Mesenchymal stem cell (in vitro differentiated cells and primary cell): ENCODE data around the gene RPRD2.

Experiments
- DNase-seq: peaks from one replicate; pipeline ENCODE4 v3.0.0-alpha.2; 2013
- H2AFZ ChIP-seq: one replicate; pipeline ENCODE4 v1.6.1; 2013; ENCODE audit warnings: low read depth, mild to moderate bottlenecking, control low read depth, inconsistent platforms, low read length, moderate library complexity
- H2AK5ac ChIP-seq: 2 replicates; pipeline ENCODE4 v1.6.1; 2013; ENCODE audit warnings: low read length, moderate library complexity, mild to moderate bottlenecking, inconsistent platforms; ENCODE audit not compliant: severe bottlenecking
- H2BK120ac ChIP-seq: one replicate; pipeline ENCODE4 v1.6.1; 2013; ENCODE audit warnings: low read depth, mild to moderate bottlenecking, inconsistent platforms, low read length, moderate library complexity
- H2BK12ac ChIP-seq, 2 experiments: one replicate each; pipeline ENCODE4 v1.6.1; 2013; ENCODE audit warnings: inconsistent platforms in 2 of 2, low read length in 2 of 2, mild to moderate bottlenecking in 2 of 2, moderate library complexity in 2 of 2, control low read depth in 1 of 2
- H2BK15ac ChIP-seq: one replicate; pipeline ENCODE4 v1.6.1; 2013; ENCODE audit warnings: mild to moderate bottlenecking, low read depth, inconsistent platforms; ENCODE audit not compliant: poor library complexity, severe bottlenecking
- H2BK5ac ChIP-seq: 2 replicates; pipeline ENCODE4 v1.6.1; 2013; ENCODE audit warnings: low read depth, mild to moderate bottlenecking, low read length, control low read depth, inconsistent platforms; ENCODE audit not compliant: poor library complexity, severe bottlenecking
- H3K14ac ChIP-seq, 2 experiments: one replicate each; pipeline ENCODE4 v1.6.1; 2013; ENCODE audit warnings: inconsistent platforms in 2 of 2, low read length in 2 of 2, control low read depth in 1 of 2, mild to moderate bottlenecking in 1 of 2, moderate library complexity in 1 of 2
- H3K18ac ChIP-seq, 2 experiments: one replicate each; pipeline ENCODE4 v1.6.1; 2013; ENCODE audit warnings: inconsistent platforms in 2 of 2, low read length in 2 of 2, control low read depth in 1 of 2, low read depth in 1 of 2, mild to moderate bottlenecking in 1 of 2
- H3K23ac ChIP-seq, 2 experiments: one replicate each; pipeline ENCODE4 v1.6.1; 2013; ENCODE audit warnings: inconsistent platforms in 2 of 2, low read length in 2 of 2, mild to moderate bottlenecking in 2 of 2, moderate library complexity in 2 of 2, control low read depth in 1 of 2
- H3K27ac ChIP-seq: 2 replicates; pipeline ENCODE4 v1.5.1; 2013; ENCODE audit warnings: mild to moderate bottlenecking, moderate library complexity, low read length, control low read depth, inconsistent platforms; ENCODE audit not compliant: poor library complexity, severe bottlenecking
- H3K27me3 ChIP-seq, 2 experiments: 2 replicates each; pipeline versions ENCODE4 v1.6.1 to v1.7.0; 2013; ENCODE audit warnings: low read length in 2 of 2, mild to moderate bottlenecking in 2 of 2, moderate library complexity in 2 of 2, control low read depth in 1 of 2, inconsistent platforms in 1 of 2; ENCODE audit not compliant: control insufficient read depth in 1 of 2, insufficient read depth in 1 of 2
- H3K36me3 ChIP-seq, 2 experiments: 2 replicates each; pipeline versions ENCODE4 v1.6.1 to v1.7.0; 2013; ENCODE audit warnings: low read length in 2 of 2, control low read depth in 1 of 2, inconsistent platforms in 1 of 2, low read depth in 1 of 2, mild to moderate bottlenecking in 1 of 2; ENCODE audit not compliant: insufficient read depth in 2 of 2, control insufficient read depth in 1 of 2
- H3K4ac ChIP-seq, 2 experiments: one replicate each; pipeline ENCODE4 v1.6.1; 2013; ENCODE audit warnings: inconsistent platforms in 2 of 2, low read length in 2 of 2, mild to moderate bottlenecking in 2 of 2, moderate library complexity in 2 of 2, control low read depth in 1 of 2, low read depth in 1 of 2
- H3K4me1 ChIP-seq: 2 replicates; pipeline ENCODE4 v1.6.1; 2013; ENCODE audit warnings: low read depth, low read length, control low read depth; ENCODE audit not compliant: control insufficient read depth, insufficient read depth
- H3K4me2 ChIP-seq: 2 replicates; pipeline ENCODE4 v1.6.1; 2013; ENCODE audit warnings: low read length, mild to moderate bottlenecking, inconsistent platforms; ENCODE audit not compliant: poor library complexity, severe bottlenecking
- H3K4me3 ChIP-seq, 2 experiments: 2 replicates each; pipeline versions ENCODE4 v1.5.1 to v1.7.0; 2013; ENCODE audit warnings: low read length in 2 of 2, mild to moderate bottlenecking in 2 of 2, control low read depth in 1 of 2, low read depth in 1 of 2; ENCODE audit not compliant: insufficient read depth in 1 of 2
- H3K79me1 ChIP-seq: replicated peaks from 2 replicates; pipeline ENCODE4 v1.6.1; 2013; ENCODE audit warnings: mild to moderate bottlenecking, control low read depth, low read length, inconsistent platforms; ENCODE audit not compliant: poor library complexity, severe bottlenecking
- H3K9ac ChIP-seq: 2 replicates; pipeline ENCODE4 v1.7.0; 2013; ENCODE audit warnings: mild to moderate bottlenecking, low read length, moderate library complexity
- H3K9me3 ChIP-seq: 2 replicates; pipeline ENCODE4 v1.7.0; 2013; ENCODE audit warnings: mild to moderate bottlenecking, low read length; ENCODE audit not compliant: control insufficient read depth
- H4K8ac ChIP-seq: one replicate; pipeline ENCODE4 v1.6.1; 2013; ENCODE audit warnings: inconsistent platforms, mild to moderate bottlenecking, low read length, moderate library complexity
- H4K91ac ChIP-seq: one replicate; pipeline ENCODE4 v1.6.1; 2013; ENCODE audit warnings: mild to moderate bottlenecking, low read length, inconsistent platforms
- WGBS: methylation state at CpG from one replicate; pipeline ENCODE4 v1.1.7; 2013; ENCODE audit warnings: mixed read lengths; 5-methylcytosine and 5-hydroxymethylcytosine counted together

The RPRD2 gene

GRCh38 chr1:150464422-150464826 lies 100.5 kb downstream of the RPRD2 start:
- Histone ChIP-seq H2BK12ac (no peak overlapping the region), H3K9me3 (no peaks in the 10 kb centered on the region), H3K4me1 (no peaks in the 10 kb centered on the region), H2BK15ac (no peak overlapping the region), H3K4ac (no peak overlapping the region), H3K4me2 (no peak overlapping the region), H3K9ac (no peak overlapping the region), H3K27ac (no peak overlapping the region), H2AFZ (no peak overlapping the region), H2BK5ac (no peak overlapping the region), H2AK5ac (no peak overlapping the region), H3K14ac (no peak overlapping the region), H4K91ac (no peak overlapping the region), H3K36me3 (peaks cover 40 to 42% of the 10 kb centered on the region in 2 experiments), H2BK120ac (no peak overlapping the region), H4K8ac (no peak overlapping the region), H3K27me3 (no peaks in the 10 kb centered on the region), H3K4me3 (no peak overlapping the region), H3K79me1 (peaks cover 9% of the 10 kb centered on the region), H3K18ac (no peak overlapping the region), H3K23ac (no peak overlapping the region)
- DNase-seq = peak; percentile 66
- WGBS = 38% methylated on average over 3 of the region's 4 CpGs

- H2AK5ac ChIP-seq = no peak overlapping the region
Measured at GRCh38 chr1:150466964-150467363, 103.0 kb downstream of the RPRD2 start.

GRCh38 chr1:150469291-150469690 lies 105.3 kb downstream of the RPRD2 start:
- Histone ChIP-seq H3K27ac (no peak overlapping the region), H2BK15ac (no peak overlapping the region), H3K9me3 (no peaks in the 10 kb centered on the region), H3K4me2 (no peak overlapping the region), H4K8ac (no peak overlapping the region), H3K9ac (peak overlapping the region; percentile 15), H3K18ac (no peak overlapping the region), H2AK5ac (no peak overlapping the region), H2BK12ac (no peak overlapping the region), H4K91ac (no peak overlapping the region), H2AFZ (no peak overlapping the region), H3K79me1 (peaks cover 18% of the 10 kb centered on the region), H3K14ac (no peak overlapping the region), H3K4me1 (no peaks in the 10 kb centered on the region), H3K36me3 (peaks cover 48 to 61% of the 10 kb centered on the region in 2 experiments), H2BK120ac (no peak overlapping the region), H3K4me3 (no peak overlapping the region), H3K23ac (no peak overlapping the region), H3K27me3 (no peaks in the 10 kb centered on the region), H2BK5ac (no peak overlapping the region), H3K4ac (no peak overlapping the region)
- no peak for DNase-seq
- WGBS = no CpG with 5 or more reads among the region's 1 CpG

More at GRCh38 chr1:150466964-150467363, 103.0 kb downstream of the RPRD2 start:
- Histone ChIP-seq H3K9me3 (no peaks in the 10 kb centered on the region), H2BK15ac (no peak overlapping the region), H3K4me3 (no peak overlapping the region), H3K4me2 (no peak overlapping the region), H3K4ac (no peak overlapping the region), H3K36me3 (peaks cover 47 to 54% of the 10 kb centered on the region in 2 experiments), H3K14ac (no peak overlapping the region), H3K9ac (no peak overlapping the region), H2BK120ac (no peak overlapping the region), H2BK5ac (no peak overlapping the region), H3K79me1 (peaks cover 15% of the 10 kb centered on the region), H3K18ac (no peak overlapping the region), H4K8ac (no peak overlapping the region), H3K27ac (no peak overlapping the region), H3K23ac (no peak overlapping the region), H4K91ac (no peak overlapping the region), H2BK12ac (no peak overlapping the region), H2AFZ (no peak overlapping the region), H3K27me3 (no peaks in the 10 kb centered on the region), H3K4me1 (no peaks in the 10 kb centered on the region)
- no peak for DNase-seq

- Histone ChIP-seq H2BK120ac (no peak overlapping the region), H3K27ac (no peak overlapping the region), H4K8ac (no peak overlapping the region), H3K4me3 (no peak overlapping the region), H3K4me1 (no peaks in the 10 kb centered on the region), H2AFZ (no peak overlapping the region), H3K9ac (no peak overlapping the region), H3K18ac (no peak overlapping the region), H3K4me2 (no peak overlapping the region), H2BK15ac (no peak overlapping the region), H3K36me3 (peaks cover 34 to 41% of the 10 kb centered on the region in 2 experiments), H3K27me3 (no peaks in the 10 kb centered on the region), H2BK5ac (no peak overlapping the region), H3K23ac (no peak overlapping the region), H3K9me3 (no peaks in the 10 kb centered on the region), H2BK12ac (no peak overlapping the region), H3K4ac (no peak overlapping the region), H3K79me1 (peaks cover 14% of the 10 kb centered on the region), H3K14ac (no peak overlapping the region), H4K91ac (no peak overlapping the region), H2AK5ac (no peak overlapping the region)
- DNase-seq = no peak
- 95% methylated on average over 9 of the region's 10 CpGs for WGBS
Measured at GRCh38 chr1:150472601-150473200, 108.8 kb downstream of the RPRD2 start.
